Sigmoid colon (tissue), 3 donors: ENCODE measurements around the gene GK.
A peak's percentile ranks its signal among the peaks of the same experiment; 100 is the strongest.

Experiments used
- CTCF ChIP-seq, 4 experiments: fragments of 450-650 bp in 3 of 4; fragments of 200-600 bp in 1 of 4; IDR thresholded peaks; one replicate each; pipeline ENCODE4 v1.5.1; 2016 to 2019; ENCODE audit warnings: antibody characterized with exemption in 4 of 4, mild to moderate bottlenecking in 3 of 4, moderate library complexity in 2 of 4
- POLR2A ChIP-seq, 2 donors: fragments of 450-650 bp; IDR thresholded peaks; one replicate each; pipeline ENCODE4 v1.6.1; 2016; ENCODE audit warnings: antibody characterized with exemption in 2 of 2, mild to moderate bottlenecking in 2 of 2, moderate library complexity in 2 of 2

DNA sequence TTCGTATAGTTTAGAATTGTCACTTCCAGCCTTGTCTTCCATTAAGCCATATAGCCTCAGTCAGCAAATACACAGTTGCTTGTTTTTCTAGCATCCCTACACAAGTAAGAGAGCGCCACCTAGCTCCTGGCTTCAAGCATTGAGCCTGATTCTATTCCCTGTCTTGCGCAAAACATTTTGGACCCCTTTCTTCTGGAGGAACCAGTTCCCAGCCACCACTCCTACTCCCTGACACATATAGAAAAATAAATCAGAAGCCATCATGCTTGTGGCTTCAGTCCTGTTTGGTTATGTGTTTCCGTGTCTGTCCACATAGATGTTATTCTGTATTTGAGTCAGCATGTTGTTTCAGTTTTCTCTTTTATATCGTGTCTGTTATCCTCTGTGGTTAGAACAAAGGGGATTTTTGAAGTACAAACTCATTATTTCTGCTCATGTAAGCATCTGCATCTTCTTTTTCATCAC is 59.9 kb downstream of the GK start:
- TF ChIP-seq CTCF (IDR thresholded peaks at IDR 0.05): peak in 3 of 4 experiments; percentile 5 to 44 (median 32)
- TF ChIP-seq POLR2A (IDR thresholded peaks at IDR 0.05): no peak
